ENCODE results near the gene CALCOCO1.

DNA sequence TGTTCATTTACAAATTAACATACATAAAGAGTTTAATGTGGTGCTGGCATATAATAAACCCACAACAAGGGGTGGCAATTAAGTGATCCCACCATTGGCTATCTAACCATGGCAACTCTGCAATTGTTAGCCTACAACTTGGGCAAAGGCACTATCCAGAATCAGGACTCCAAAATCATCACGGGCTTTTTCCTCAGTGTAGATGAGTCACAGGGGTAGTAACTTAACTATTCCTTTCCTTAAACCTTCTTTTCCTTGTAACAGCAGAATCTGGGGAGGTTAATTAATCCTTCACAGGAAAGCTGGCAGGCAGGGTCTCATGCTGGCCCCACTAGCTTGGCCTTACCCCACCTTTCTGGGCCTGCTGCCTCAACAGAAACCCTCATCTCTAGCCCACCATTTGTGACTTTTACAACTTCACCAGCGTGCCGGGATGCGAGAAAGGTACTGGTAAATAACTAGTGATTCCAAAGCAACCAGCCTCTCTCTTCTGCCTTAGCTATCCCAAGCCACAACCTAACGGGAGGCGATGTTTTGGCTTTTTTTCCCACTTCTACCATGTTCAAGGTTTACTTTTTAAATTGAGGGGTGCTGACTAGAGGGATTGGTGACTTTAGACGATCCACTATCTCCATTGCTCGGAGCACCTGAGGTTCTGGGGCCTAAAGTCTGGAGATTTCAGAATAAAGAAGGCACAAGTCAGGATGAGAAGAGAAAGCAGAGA is 52.1 kb downstream of the CALCOCO1 start:
- TF ChIP-seq EZH2 (IDR thresholded peaks at IDR 0.05; ENCODE audit: borderline replicate concordance) (no peak), EZH2phosphoT487 (IDR thresholded peaks at IDR 0.05; ENCODE audit: low read depth, severe bottlenecking, unreplicated experiment) (no peak)
- TF ChIP-seq, protein P1, sequence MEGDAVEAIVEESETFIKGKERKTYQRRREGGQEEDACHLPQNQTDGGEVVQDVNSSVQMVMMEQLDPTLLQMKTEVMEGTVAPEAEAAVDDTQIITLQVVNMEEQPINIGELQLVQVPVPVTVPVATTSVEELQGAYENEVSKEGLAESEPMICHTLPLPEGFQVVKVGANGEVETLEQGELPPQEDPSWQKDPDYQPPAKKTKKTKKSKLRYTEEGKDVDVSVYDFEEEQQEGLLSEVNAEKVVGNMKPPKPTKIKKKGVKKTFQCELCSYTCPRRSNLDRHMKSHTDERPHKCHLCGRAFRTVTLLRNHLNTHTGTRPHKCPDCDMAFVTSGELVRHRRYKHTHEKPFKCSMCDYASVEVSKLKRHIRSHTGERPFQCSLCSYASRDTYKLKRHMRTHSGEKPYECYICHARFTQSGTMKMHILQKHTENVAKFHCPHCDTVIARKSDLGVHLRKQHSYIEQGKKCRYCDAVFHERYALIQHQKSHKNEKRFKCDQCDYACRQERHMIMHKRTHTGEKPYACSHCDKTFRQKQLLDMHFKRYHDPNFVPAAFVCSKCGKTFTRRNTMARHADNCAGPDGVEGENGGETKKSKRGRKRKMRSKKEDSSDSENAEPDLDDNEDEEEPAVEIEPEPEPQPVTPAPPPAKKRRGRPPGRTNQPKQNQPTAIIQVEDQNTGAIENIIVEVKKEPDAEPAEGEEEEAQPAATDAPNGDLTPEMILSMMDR (IDR thresholded peaks at IDR 0.05; ENCODE audit: poor library complexity), result no peak

All from hepatocyte (in vitro differentiated cells).